IPS-18c (cell line): ENCODE measurements around the gene UGT1A7.

Experiments
- H3K4me3 ChIP-seq: 2 replicates; pipeline ENCODE4 v1.7.0; 2013; ENCODE audit warnings: low read depth, mild to moderate bottlenecking, low read length, moderate library complexity; ENCODE audit not compliant: insufficient read depth
- H3K9me3 ChIP-seq: one replicate; pipeline ENCODE4 v1.6.1; 2013; ENCODE audit warnings: mild to moderate bottlenecking, low read length, moderate library complexity; ENCODE audit not compliant: control insufficient read depth, insufficient read depth

The UGT1A7 gene

GRCh38 chr2:233769260-233769659, 87.6 kb downstream of the UGT1A7 start:
- Histone ChIP-seq H3K9me3 (no peaks in the 10 kb centered on the region), H3K4me3 (no peak overlapping the region)

- Histone ChIP-seq H3K9me3 (no peaks in the 10 kb centered on the region), H3K4me3 (no peak overlapping the region)
These were observed 90.5 kb downstream of the UGT1A7 start for GRCh38 chr2:233772153-233772552.

- H3K9me3 ChIP-seq: no peaks in the 10 kb centered on the region
- no peak overlapping the region for H3K4me3 ChIP-seq
These were observed 90.9 kb downstream of the UGT1A7 start for GRCh38 chr2:233772583-233772982.

- Histone ChIP-seq H3K9me3 (no peaks in the 10 kb centered on the region), H3K4me3 (no peak overlapping the region)
These were observed 92.2 kb downstream of the UGT1A7 start for GRCh38 chr2:233773854-233774253.

GRCh38 chr2:233775414-233775813, 93.7 kb downstream of the UGT1A7 start:
- H3K4me3 ChIP-seq: no peak overlapping the region
- no peaks in the 10 kb centered on the region for H3K9me3 ChIP-seq

- Histone ChIP-seq H3K9me3 (no peaks in the 10 kb centered on the region), H3K4me3 (no peak within 1 kb of the TSS)
These were observed 96.3 kb downstream of the UGT1A7 start, which contains the start of gene MROH2A for GRCh38 chr2:233778030-233778429. TSS of gene MROH2A (plus strand) at chr2:233778330. CDS start at chr2:233779359, 1,029 bp downstream.

GRCh38 chr2:233779722-233780121, 98.0 kb downstream of the UGT1A7 start:
- no peaks in the 10 kb centered on the region for H3K9me3 ChIP-seq
- H3K4me3 ChIP-seq: no peak overlapping the region

GRCh38 chr2:233780771-233781170, 99.1 kb downstream of the UGT1A7 start:
- Histone ChIP-seq H3K4me3 (no peak overlapping the region), H3K9me3 (peaks cover 3% of the 10 kb centered on the region)

- Histone ChIP-seq H3K9me3 (peaks cover 5% of the 10 kb centered on the region), H3K4me3 (no peak overlapping the region)
These were observed 107.9 kb downstream of the UGT1A7 start for GRCh38 chr2:233789554-233789953.

GRCh38 chr2:233791151-233791882, 109.6 kb downstream of the UGT1A7 start:
- Histone ChIP-seq H3K4me3 (no peak overlapping the region), H3K9me3 (peaks cover 2% of the 10 kb centered on the region)

GRCh38 chr2:233791883-233792329, 110.2 kb downstream of the UGT1A7 start:
- Histone ChIP-seq H3K9me3 (peaks cover 2% of the 10 kb centered on the region), H3K4me3 (no peak overlapping the region)

- no peak overlapping the region for H3K4me3 ChIP-seq
- H3K9me3 ChIP-seq: peaks cover 2% of the 10 kb centered on the region
These were observed 111.0 kb downstream of the UGT1A7 start for GRCh38 chr2:233792720-233793119.

- Histone ChIP-seq H3K4me3 (no peak overlapping the region), H3K9me3 (peaks cover 2% of the 10 kb centered on the region)
These were observed 111.9 kb downstream of the UGT1A7 start for GRCh38 chr2:233793465-233794127.

- Histone ChIP-seq H3K9me3 (peaks cover 2% of the 10 kb centered on the region), H3K4me3 (no peak overlapping the region)
These were observed 112.5 kb downstream of the UGT1A7 start for GRCh38 chr2:233794128-233794658.

GRCh38 chr2:233795735-233796171, 114.1 kb downstream of the UGT1A7 start:
- peaks cover 2% of the 10 kb centered on the region for H3K9me3 ChIP-seq
- H3K4me3 ChIP-seq: no peak overlapping the region

- H3K4me3 ChIP-seq: no peak overlapping the region
- peaks cover 2% of the 10 kb centered on the region for H3K9me3 ChIP-seq
These were observed 114.6 kb downstream of the UGT1A7 start for GRCh38 chr2:233796254-233796653.

- H3K9me3 ChIP-seq: no peaks in the 10 kb centered on the region
- H3K4me3 ChIP-seq: no peak overlapping the region
These were observed 116.8 kb downstream of the UGT1A7 start for GRCh38 chr2:233798335-233799086.
